GM12873 (cell line): ENCODE data around the gene SEC14L5.

ENCODE experiments used
- TF ChIP-seq, protein P1 (sequence below): IDR thresholded peaks from 2 replicates; pipeline ENCODE4 v1.5.1; 2012; ENCODE audit warnings: low read depth, mild to moderate bottlenecking, moderate library complexity, low read length, control low read depth; ENCODE audit not compliant: insufficient read depth; ENCODE audit errors: missing control alignments

Gene SEC14L5

DNA sequence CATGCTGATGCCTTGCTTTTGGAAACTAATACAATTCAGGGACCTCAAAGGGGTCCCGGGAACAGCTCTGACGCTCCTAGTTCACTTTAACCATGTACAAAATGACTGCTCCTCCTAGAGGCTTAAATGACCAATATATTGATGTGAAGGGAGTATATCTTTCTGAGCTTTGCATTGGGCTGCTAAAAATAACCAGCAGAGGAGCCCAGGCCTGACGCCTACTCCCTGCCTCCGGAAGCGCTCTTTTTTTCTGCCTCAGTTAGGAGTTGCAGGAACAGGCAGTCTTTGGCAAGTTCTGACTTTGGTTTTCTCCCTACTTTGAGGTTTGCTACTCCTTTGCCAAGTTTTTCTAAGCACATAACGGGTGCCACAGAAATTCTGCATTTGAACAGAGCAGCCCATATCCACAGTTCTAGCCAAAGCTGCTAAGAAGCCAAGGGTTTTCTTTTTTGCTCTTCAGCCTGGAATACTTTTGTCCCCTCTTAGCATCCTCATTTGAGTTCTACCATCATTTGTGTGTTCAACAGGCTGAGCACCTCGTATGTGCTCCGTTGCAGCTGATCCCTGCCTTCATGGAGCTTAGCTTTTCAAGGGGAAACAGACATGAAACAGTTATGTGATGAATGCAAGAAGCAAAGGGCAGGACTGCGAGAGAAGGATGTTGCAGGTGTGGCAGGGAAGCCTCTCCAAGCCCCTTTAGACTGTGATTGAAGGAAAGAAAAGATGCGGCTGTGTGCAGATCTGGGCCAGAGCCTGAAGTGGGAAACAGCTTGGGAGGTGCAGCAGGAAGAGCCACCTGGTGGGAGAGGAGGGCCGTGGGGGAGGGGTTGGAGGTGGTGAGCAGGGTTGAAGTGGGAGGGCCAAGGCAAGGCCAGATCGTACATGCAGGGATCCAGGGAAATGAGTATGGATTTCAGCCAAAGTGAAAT, 78.4 kb downstream of the SEC14L5 start:
- TF ChIP-seq, protein P1, sequence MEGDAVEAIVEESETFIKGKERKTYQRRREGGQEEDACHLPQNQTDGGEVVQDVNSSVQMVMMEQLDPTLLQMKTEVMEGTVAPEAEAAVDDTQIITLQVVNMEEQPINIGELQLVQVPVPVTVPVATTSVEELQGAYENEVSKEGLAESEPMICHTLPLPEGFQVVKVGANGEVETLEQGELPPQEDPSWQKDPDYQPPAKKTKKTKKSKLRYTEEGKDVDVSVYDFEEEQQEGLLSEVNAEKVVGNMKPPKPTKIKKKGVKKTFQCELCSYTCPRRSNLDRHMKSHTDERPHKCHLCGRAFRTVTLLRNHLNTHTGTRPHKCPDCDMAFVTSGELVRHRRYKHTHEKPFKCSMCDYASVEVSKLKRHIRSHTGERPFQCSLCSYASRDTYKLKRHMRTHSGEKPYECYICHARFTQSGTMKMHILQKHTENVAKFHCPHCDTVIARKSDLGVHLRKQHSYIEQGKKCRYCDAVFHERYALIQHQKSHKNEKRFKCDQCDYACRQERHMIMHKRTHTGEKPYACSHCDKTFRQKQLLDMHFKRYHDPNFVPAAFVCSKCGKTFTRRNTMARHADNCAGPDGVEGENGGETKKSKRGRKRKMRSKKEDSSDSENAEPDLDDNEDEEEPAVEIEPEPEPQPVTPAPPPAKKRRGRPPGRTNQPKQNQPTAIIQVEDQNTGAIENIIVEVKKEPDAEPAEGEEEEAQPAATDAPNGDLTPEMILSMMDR, result no peak

DNA sequence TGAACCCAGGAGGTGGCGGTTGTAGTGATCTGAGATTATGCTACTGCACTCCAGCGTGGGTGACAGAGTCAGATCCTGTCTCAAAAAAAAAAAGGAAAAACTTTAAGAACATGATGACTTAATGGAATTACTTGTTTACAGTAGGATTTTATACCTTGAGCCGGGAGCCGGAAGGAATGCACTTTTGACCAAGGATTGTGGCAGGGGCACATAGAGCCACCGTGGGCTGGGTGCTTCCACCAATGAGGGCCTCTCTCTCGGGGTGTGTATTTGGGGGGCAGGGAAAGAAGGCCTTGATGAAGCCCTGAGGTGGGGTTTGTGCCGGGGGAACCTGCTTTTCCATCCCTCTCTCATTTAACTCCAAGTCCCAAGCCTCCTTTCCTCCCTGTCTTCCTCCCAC, 82.3 kb downstream of the SEC14L5 start:
- TF ChIP-seq, protein P1, result no peak

GRCh38 chr16:5041600-5042133, 83.5 kb downstream of the SEC14L5 start:
- TF ChIP-seq, protein P1, result no peak

- TF ChIP-seq, protein P1, result no peak
Measured at GRCh38 chr16:5042574-5043171, 84.5 kb downstream of the SEC14L5 start.

DNA sequence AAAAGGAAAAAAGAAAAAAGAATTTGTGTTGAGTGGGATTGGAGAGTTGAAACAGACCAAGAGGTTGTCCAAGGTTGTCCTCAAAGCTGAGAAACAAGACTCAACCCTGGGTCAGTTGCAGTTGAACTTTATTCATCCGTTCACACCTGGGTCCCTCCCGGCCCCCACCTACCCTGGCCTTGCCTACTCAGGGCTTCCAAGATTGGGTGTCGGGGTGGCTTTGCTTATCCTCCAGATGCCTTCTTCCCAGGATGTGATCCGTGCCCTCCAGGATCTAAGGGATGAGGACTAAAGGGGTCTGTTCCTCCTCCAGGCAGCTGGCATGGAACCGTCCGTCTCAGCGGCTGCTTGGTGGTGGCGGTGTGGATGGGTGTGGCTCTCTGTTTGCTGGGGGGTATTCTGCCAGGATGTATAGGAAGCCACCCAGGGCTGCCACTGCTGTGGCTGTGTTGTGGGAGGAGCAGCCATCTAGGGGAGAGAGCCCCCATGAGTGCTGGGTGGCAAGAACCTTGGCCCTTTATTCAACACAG, 85.9 kb downstream of the SEC14L5 start:
- TF ChIP-seq, protein P1, result no peak

DNA sequence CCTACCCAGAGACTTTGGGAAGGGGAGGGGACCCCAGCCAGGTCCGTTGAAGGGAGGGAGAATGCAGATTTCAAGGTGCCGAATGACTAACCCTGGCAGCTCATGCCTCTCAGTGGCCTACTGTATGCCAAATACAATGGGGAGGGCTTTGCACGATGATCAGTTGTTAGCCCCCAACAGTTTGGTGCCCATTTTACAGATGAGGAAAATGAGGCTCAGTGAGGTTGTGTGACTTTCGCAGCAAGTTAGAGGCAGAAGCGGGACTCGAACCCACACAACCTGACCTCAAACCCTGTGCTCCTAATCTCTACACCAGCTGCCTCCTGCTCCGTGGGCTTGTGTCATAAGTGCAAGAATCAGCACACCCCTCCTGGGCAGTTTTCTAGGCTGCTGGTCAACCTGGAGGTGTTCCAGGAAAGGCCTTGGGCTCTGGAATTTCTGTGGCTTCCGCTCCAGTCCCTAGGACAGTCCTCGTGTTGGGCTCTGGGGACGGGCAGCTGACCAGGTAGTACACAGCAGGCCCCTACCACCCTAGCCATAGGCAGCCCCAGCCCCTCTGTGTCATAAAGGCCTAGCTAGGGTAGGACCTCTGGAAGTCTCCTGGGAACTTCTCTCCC, 87.5 kb downstream of the SEC14L5 start:
- TF ChIP-seq, protein P1, result no peak
